MCF 10A (cell line): Measurements from ENCODE around the gene GMIP. TPM values are rescaled to one million over a fixed set of nuclear protein-coding genes. Genes with fewer than 3 reads are reported as not detected.

ENCODE experiments used
- BruUV-seq: library from RNA; stranded (reverse); fragments of 400-500 nt; replicated peaks from 2 replicates; lab custom pipeline; 2021; lab: Mats Ljungman, UMichigan
- CTCF ChIA-PET: fragments of 300-600 bp; sonication (Branson Sonifier 250); formaldehyde crosslinking; extraction: SDS; loops from one replicate; lab custom pipeline; 2021; ENCODE audit warnings: antibody characterized with exemption, inconsistent platforms; lab: Yijun Ruan, JAX
- POLR2A ChIA-PET: fragments of 300-600, 350-650 bp; sonication (Branson Sonifier 250); formaldehyde crosslinking; extraction: SDS; loops from one replicate; lab custom pipeline; 2020; ENCODE audit warnings: antibody characterized with exemption, inconsistent platforms; lab: Yijun Ruan, JAX
- DNase-seq: peaks from one replicate; pipeline ENCODE4 v3.0.0-alpha.2; 2018; ENCODE audit not compliant: unreplicated experiment
- H3K27ac Mint-ChIP-seq: one replicate; pipeline ENCODE4 v1.8.0; 2022; ENCODE audit warnings: mild to moderate bottlenecking, low read depth, mixed read lengths; ENCODE audit not compliant: unreplicated experiment
- H3K27me3 Mint-ChIP-seq: one replicate; pipeline ENCODE4 v1.8.0; 2022; ENCODE audit warnings: mixed read lengths; ENCODE audit not compliant: insufficient read depth, unreplicated experiment
- H3K36me3 Mint-ChIP-seq: one replicate; pipeline ENCODE4 v1.8.0; 2022; ENCODE audit warnings: mild to moderate bottlenecking, moderate library complexity, mixed read lengths; ENCODE audit not compliant: insufficient read depth, unreplicated experiment
- H3K4me1 Mint-ChIP-seq: one replicate; pipeline ENCODE4 v1.8.0; 2022; ENCODE audit warnings: mixed read lengths; ENCODE audit not compliant: insufficient read depth, unreplicated experiment
- H3K4me3 Mint-ChIP-seq: one replicate; pipeline ENCODE4 v1.8.0; 2022; ENCODE audit warnings: mild to moderate bottlenecking, moderate library complexity, mixed read lengths; ENCODE audit not compliant: unreplicated experiment
- H3K9me3 Mint-ChIP-seq: one replicate; pipeline ENCODE4 v1.8.0; 2022; ENCODE audit warnings: mixed read lengths; ENCODE audit not compliant: unreplicated experiment
- CTCF ChIP-seq: fragments of 200-600 bp; IDR thresholded peaks from one replicate; pipeline ENCODE4 v1.8.0; 2022; ENCODE audit warnings: antibody characterized with exemption, mild to moderate bottlenecking; ENCODE audit not compliant: unreplicated experiment
- intact Hi-C: fragments of 100-400 bp; cut with micrococcal nuclease; formaldehyde crosslinking; loops from 2 replicates; pipeline ENCODE4 v1.14.1; 2022
- total RNA-seq: library from RNA; stranded (reverse); gene quantifications from 2 replicates; pipeline ENCODE4 v1.2.3, GENCODE V29; 2022

The GMIP gene
- total RNA-seq, 1 experiment from 2014 or later, result 10.1 TPM

GRCh38 chr19:19635313-19635702, 8.1 kb downstream of the GMIP start:
- BruUV-seq, result no TSS peak
- DNase-seq, result no peak
- no peak overlapping the region for H3K27ac Mint-ChIP-seq
- CTCF ChIA-PET, result interaction anchor here (0.7 to 1.7 kb wide), 3 partner anchors 8 to 143 kb away, joined by 3 to 10 read pairs (median 4); partner anchors contain the start of gene GMIP
- no peaks in the 10 kb centered on the region for H3K4me1 Mint-ChIP-seq
- no peaks in the 10 kb centered on the region for H3K27me3 Mint-ChIP-seq
- H3K4me3 Mint-ChIP-seq, result no peak overlapping the region
- intact Hi-C loops, result no loop called here
- H3K9me3 Mint-ChIP-seq, result no peaks in the 10 kb centered on the region
- peaks cover 18% of the 10 kb centered on the region for H3K36me3 Mint-ChIP-seq
- TF ChIP-seq CTCF, result no peak
- POLR2A ChIA-PET, result no interaction called here

GRCh38 chr19:19634516-19635312, 8.7 kb downstream of the GMIP start:
- H3K27me3 Mint-ChIP-seq, result no peaks in the 10 kb centered on the region
- intact Hi-C loops, result no loop called here
- H3K9me3 Mint-ChIP-seq, result no peaks in the 10 kb centered on the region
- H3K4me1 Mint-ChIP-seq, result no peaks in the 10 kb centered on the region
- no peak overlapping the region for H3K4me3 Mint-ChIP-seq
- H3K27ac Mint-ChIP-seq, result no peak overlapping the region
- CTCF ChIA-PET, result interaction anchor here (0.6 to 1.7 kb wide), 4 partner anchors 9 to 142 kb away, joined by 3 to 10 read pairs (median 4); partner anchors contain the start of gene GMIP
- no peak for TF ChIP-seq CTCF
- DNase-seq, result no peak
- POLR2A ChIA-PET, result no interaction called here
- no TSS peak for BruUV-seq
- peaks cover 18% of the 10 kb centered on the region for H3K36me3 Mint-ChIP-seq

- Mint-ChIP-seq H3K27me3 (no peaks in the 10 kb centered on the region), H3K4me1 (peaks cover 2% of the 10 kb centered on the region), H3K4me3 (no peak overlapping the region), H3K36me3 (peaks cover 18% of the 10 kb centered on the region), H3K9me3 (no peaks in the 10 kb centered on the region), H3K27ac (no peak overlapping the region)
- ChIA-PET CTCF (interaction anchor here (0.7 to 1.7 kb wide), 4 partner anchors 10 to 102 kb away, joined by 3 to 4 read pairs (median 3); partner anchors contain the start of gene GMIP), POLR2A (interaction anchor here (0.7 kb wide), 1 partner anchor 83 kb away, joined by 3 read pairs; no protein-coding TSS in a partner anchor)
- intact Hi-C loops, result no loop called here
- no peak for TF ChIP-seq CTCF
- no TSS peak for BruUV-seq
- DNase-seq, result no peak
Observed at GRCh38 chr19:19633711-19634515, 9.5 kb downstream of the GMIP start.

- H3K4me3 Mint-ChIP-seq, result no peak overlapping the region
- H3K4me1 Mint-ChIP-seq, result peaks cover 6% of the 10 kb centered on the region
- H3K27me3 Mint-ChIP-seq, result no peaks in the 10 kb centered on the region
- CTCF ChIA-PET, result interaction anchor here (0.6 to 1.4 kb wide), 3 partner anchors 78 to 266 kb away, joined by 3 read pairs; no protein-coding TSS in a partner anchor
- H3K36me3 Mint-ChIP-seq, result peaks cover 20% of the 10 kb centered on the region
- intact Hi-C loops, result no loop called here
- POLR2A ChIA-PET, result no interaction called here
- no peaks in the 10 kb centered on the region for H3K9me3 Mint-ChIP-seq
- no peak for DNase-seq
- no TSS peak for BruUV-seq
- TF ChIP-seq CTCF, result no peak
- H3K27ac Mint-ChIP-seq, result no peak overlapping the region
Observed at GRCh38 chr19:19632661-19633060, 10.8 kb downstream of the GMIP start.
